Astrocyte (in vitro differentiated cells and primary cell): ENCODE measurements around the gene MAPK9. TPM values are rescaled to one million over a fixed set of nuclear protein-coding genes. Genes with fewer than 3 reads are reported as not detected.

Source experiments
- DNase-seq: peaks from one replicate; pipeline ENCODE4 v3.0.0-alpha.2; 2010; ENCODE audit warnings: low read depth
- FAIRE-seq: peaks from 2 replicates; lab custom pipeline; 2011; peaks lifted over from hg19 to GRCh38; lab: Jason Lieb, UNC
- H2AFZ ChIP-seq: 2 replicates; pipeline ENCODE4 v1.6.0; 2012; ENCODE audit warnings: low read depth, low read length, inconsistent platforms
- H3K27ac ChIP-seq: 2 replicates; pipeline ENCODE4 v1.5.1; 2011; ENCODE audit warnings: low read depth, low read length, inconsistent platforms
- H3K27me3 ChIP-seq: 2 replicates; pipeline ENCODE4 v1.6.0; 2011; ENCODE audit warnings: low read length, inconsistent platforms; ENCODE audit not compliant: insufficient read depth
- H3K36me3 ChIP-seq: 2 replicates; pipeline ENCODE4 v1.5.1; 2011; ENCODE audit warnings: low read length, inconsistent platforms; ENCODE audit not compliant: insufficient read depth
- H3K4me1 ChIP-seq: 2 replicates; pipeline ENCODE4 v1.5.1; 2011; ENCODE audit warnings: low read length, inconsistent platforms; ENCODE audit not compliant: insufficient read depth
- H3K4me2 ChIP-seq: 2 replicates; pipeline ENCODE4 v1.6.0; 2012; ENCODE audit warnings: low read length, inconsistent platforms
- H3K4me3 ChIP-seq: 2 replicates; pipeline ENCODE4 v1.5.1; 2011; ENCODE audit warnings: low read depth, mild to moderate bottlenecking, low read length, inconsistent platforms; ENCODE audit not compliant: insufficient read depth
- H3K79me2 ChIP-seq: 2 replicates; pipeline ENCODE4 v1.6.0; 2012; ENCODE audit warnings: mild to moderate bottlenecking, low read length, inconsistent platforms; ENCODE audit not compliant: insufficient read depth
- H3K9ac ChIP-seq: 2 replicates; pipeline ENCODE4 v1.6.0; 2012; ENCODE audit warnings: mild to moderate bottlenecking, low read length, inconsistent platforms
- H3K9me3 ChIP-seq: 2 replicates; pipeline ENCODE4 v1.5.1; 2012; ENCODE audit warnings: low read depth, mild to moderate bottlenecking, low read length, inconsistent platforms; ENCODE audit not compliant: insufficient read depth
- H4K20me1 ChIP-seq: 2 replicates; pipeline ENCODE4 v1.6.0; 2012; ENCODE audit warnings: low read length, inconsistent platforms; ENCODE audit not compliant: insufficient read depth
- H3K27ac Mint-ChIP-seq: one replicate; pipeline ENCODE4 v1.8.0; 2021; ENCODE audit warnings: mild to moderate bottlenecking, mixed read lengths; ENCODE audit not compliant: unreplicated experiment
- H3K27me3 Mint-ChIP-seq: one replicate; pipeline ENCODE4 v1.8.0; 2021; ENCODE audit warnings: low read depth, mixed read lengths; ENCODE audit not compliant: unreplicated experiment
- H3K36me3 Mint-ChIP-seq: one replicate; pipeline ENCODE4 v1.8.0; 2021; ENCODE audit warnings: low read depth, mixed read lengths; ENCODE audit not compliant: unreplicated experiment
- H3K4me1 Mint-ChIP-seq: one replicate; pipeline ENCODE4 v1.8.0; 2021; ENCODE audit warnings: low read depth, mixed read lengths; ENCODE audit not compliant: unreplicated experiment
- H3K4me3 Mint-ChIP-seq: one replicate; pipeline ENCODE4 v1.8.0; 2021; ENCODE audit warnings: mild to moderate bottlenecking, moderate library complexity, mixed read lengths; ENCODE audit not compliant: unreplicated experiment
- H3K9me3 Mint-ChIP-seq: one replicate; pipeline ENCODE4 v1.8.0; 2021; ENCODE audit warnings: mild to moderate bottlenecking, mixed read lengths; ENCODE audit not compliant: unreplicated experiment
- EZH2 ChIP-seq: IDR thresholded peaks from 2 replicates; pipeline ENCODE4 v1.6.1; 2012; ENCODE audit warnings: mild to moderate bottlenecking, low read length, inconsistent platforms; ENCODE audit not compliant: insufficient read depth
- total RNA-seq: library from RNA; stranded (reverse); gene quantifications from 2 replicates; pipeline ENCODE4 v1.2.1, GENCODE V29; 2021
- TF ChIP-seq, protein P1 (sequence below): IDR thresholded peaks from 2 replicates; pipeline ENCODE4 v1.5.1; 2011; ENCODE audit warnings: low read depth, mild to moderate bottlenecking, inconsistent platforms, low read length, moderate library complexity; ENCODE audit not compliant: insufficient read depth

Gene MAPK9
- total RNA-seq, 1 donor from 2014 or later = 34.0 TPM

DNA sequence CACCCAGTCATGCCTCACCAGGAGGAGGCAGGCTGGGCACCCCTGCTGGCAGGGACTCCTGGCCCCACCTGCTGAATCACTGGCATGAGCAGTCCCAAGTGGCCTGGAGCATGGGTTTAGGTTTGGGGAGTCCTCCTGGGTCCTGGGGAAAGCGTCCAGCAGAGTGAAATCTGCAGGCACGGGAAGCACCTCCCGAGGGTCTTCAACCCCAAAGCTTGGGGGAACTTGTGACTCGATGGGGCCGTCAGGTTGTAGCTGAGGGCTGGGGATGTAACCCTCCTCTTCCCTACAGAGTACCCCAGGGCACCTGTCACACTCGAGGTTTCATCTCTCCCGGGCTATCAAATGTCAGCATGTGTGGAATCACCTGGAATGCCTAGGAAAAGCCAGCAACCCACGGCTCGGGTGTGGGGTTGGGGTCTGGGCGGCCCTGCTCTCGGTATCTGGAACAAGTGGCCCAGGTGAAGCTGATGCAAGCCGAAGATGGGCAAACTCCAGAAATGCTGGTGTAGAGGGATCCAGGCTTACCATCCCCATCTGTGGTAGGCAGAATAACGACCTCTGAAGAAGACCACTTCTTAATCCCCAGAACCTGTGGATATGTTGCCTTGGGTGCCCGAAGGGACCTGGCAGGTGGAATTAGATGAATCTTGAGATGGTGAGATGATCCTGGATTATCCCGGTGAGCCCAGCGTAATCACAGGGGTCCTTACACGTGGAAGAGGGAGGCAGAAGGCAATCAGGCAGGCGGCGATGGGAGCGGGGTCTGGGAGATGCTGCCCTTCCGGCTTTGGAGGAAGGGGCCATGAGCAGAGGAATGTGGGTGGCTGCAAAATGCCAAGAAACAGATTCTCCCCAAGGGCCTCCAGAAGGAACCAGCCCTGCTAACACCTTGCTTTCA is 76.8 kb downstream of the MAPK9 start:
- H3K4me2 ChIP-seq = no peak overlapping the region
- H2AFZ ChIP-seq = no peak overlapping the region
- H3K79me2 ChIP-seq = no peaks in the 10 kb centered on the region
- H3K36me3 ChIP-seq = no peaks in the 10 kb centered on the region
- H3K4me1 ChIP-seq = no peaks in the 10 kb centered on the region
- TF ChIP-seq, protein P1, sequence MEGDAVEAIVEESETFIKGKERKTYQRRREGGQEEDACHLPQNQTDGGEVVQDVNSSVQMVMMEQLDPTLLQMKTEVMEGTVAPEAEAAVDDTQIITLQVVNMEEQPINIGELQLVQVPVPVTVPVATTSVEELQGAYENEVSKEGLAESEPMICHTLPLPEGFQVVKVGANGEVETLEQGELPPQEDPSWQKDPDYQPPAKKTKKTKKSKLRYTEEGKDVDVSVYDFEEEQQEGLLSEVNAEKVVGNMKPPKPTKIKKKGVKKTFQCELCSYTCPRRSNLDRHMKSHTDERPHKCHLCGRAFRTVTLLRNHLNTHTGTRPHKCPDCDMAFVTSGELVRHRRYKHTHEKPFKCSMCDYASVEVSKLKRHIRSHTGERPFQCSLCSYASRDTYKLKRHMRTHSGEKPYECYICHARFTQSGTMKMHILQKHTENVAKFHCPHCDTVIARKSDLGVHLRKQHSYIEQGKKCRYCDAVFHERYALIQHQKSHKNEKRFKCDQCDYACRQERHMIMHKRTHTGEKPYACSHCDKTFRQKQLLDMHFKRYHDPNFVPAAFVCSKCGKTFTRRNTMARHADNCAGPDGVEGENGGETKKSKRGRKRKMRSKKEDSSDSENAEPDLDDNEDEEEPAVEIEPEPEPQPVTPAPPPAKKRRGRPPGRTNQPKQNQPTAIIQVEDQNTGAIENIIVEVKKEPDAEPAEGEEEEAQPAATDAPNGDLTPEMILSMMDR = no peak
- TF ChIP-seq EZH2 = no peak
- peaks cover 4% of the 10 kb centered on the region for H3K4me1 Mint-ChIP-seq
- no peak overlapping the region for H3K9ac ChIP-seq
- FAIRE-seq (no peak), DNase-seq (no peak)
- no peak overlapping the region for H3K4me3 ChIP-seq
- H3K27ac Mint-ChIP-seq = no peak overlapping the region
- H3K4me3 Mint-ChIP-seq = no peak overlapping the region
- H3K36me3 Mint-ChIP-seq = peaks cover 2% of the 10 kb centered on the region
- H3K27me3 Mint-ChIP-seq = peaks cover 26% of the 10 kb centered on the region
- H4K20me1 ChIP-seq = no peaks in the 10 kb centered on the region
- H3K9me3 ChIP-seq = peaks cover 18% of the 10 kb centered on the region
- peaks cover 20% of the 10 kb centered on the region for H3K9me3 Mint-ChIP-seq
- no peak overlapping the region for H3K27ac ChIP-seq
- H3K27me3 ChIP-seq = no peaks in the 10 kb centered on the region

DNA sequence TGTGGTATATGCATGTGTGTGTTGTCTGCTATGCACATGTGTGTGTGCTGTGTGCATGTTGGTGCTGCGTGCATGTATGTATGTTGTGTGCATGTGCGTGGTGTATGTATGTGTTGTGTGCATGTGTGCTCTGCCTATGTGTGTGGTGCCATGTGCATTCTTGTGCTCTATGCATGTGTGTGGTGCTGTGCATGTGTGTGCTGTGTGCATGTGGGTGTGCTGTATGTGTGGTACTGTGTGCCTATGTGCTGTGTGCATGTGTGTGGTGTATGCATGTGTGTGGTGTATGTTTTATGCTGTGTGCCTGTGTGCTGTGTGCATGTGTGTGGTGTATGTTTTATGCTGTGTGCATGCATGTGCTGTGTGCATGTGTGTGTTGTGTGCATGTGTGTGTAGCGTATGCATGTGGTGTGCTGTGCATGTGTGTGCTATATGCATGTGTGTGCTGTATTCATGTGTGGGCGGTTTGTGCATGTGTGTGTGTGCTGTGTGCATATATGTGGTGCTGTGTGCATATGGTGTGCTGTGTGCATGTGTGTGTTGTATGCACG is 78.2 kb downstream of the MAPK9 start:
- FAIRE-seq (no peak), DNase-seq (no peak)
- Histone ChIP-seq H3K9ac (no peak overlapping the region), H4K20me1 (no peaks in the 10 kb centered on the region), H3K36me3 (no peaks in the 10 kb centered on the region), H3K4me1 (no peaks in the 10 kb centered on the region), H3K9me3 (peaks cover 18% of the 10 kb centered on the region), H3K27ac (no peak overlapping the region), H3K4me2 (no peak overlapping the region), H3K27me3 (no peaks in the 10 kb centered on the region), H2AFZ (no peak overlapping the region), H3K79me2 (no peaks in the 10 kb centered on the region), H3K4me3 (no peak overlapping the region)
- H3K4me3 Mint-ChIP-seq = no peak overlapping the region
- H3K27me3 Mint-ChIP-seq = peaks cover 33% of the 10 kb centered on the region
- H3K36me3 Mint-ChIP-seq = no peaks in the 10 kb centered on the region
- H3K4me1 Mint-ChIP-seq = peaks cover 4% of the 10 kb centered on the region
- peak overlapping the region; percentile 22 for H3K27ac Mint-ChIP-seq
- peaks cover 10% of the 10 kb centered on the region for H3K9me3 Mint-ChIP-seq
- TF ChIP-seq, protein P1 = no peak
- TF ChIP-seq EZH2 = no peak

DNA sequence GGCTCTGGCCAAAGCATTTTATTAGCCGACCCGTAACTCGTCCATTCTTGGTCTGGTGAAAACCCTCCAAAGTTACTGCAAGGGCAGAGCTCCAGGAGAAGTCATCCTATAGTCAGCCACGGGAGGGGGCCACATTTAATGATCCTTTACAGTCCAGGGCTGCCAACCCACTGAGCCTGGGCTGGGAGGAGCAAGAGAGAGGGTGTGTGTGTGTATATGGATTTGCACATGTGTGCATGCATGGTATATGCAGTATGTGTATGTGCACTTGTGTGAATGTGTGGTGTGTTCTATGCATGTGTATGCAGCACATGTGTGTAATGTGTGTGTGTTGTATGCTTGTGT is 78.7 kb downstream of the MAPK9 start:
- no peak for TF ChIP-seq EZH2
- TF ChIP-seq, protein P1 = no peak
- no peak for DNase-seq
- no peak overlapping the region for H2AFZ ChIP-seq
- Mint-ChIP-seq H3K27me3 (peaks cover 36% of the 10 kb centered on the region), H3K9me3 (peaks cover 5% of the 10 kb centered on the region), H3K36me3 (no peaks in the 10 kb centered on the region), H3K4me1 (no peaks in the 10 kb centered on the region), H3K4me3 (peak overlapping the region; percentile 20), H3K27ac (no peak overlapping the region)
- no peak overlapping the region for H3K4me2 ChIP-seq
- peaks cover 18% of the 10 kb centered on the region for H3K9me3 ChIP-seq
- FAIRE-seq = no peak
- H3K4me1 ChIP-seq = no peaks in the 10 kb centered on the region
- H3K36me3 ChIP-seq = no peaks in the 10 kb centered on the region
- peaks cover 4% of the 10 kb centered on the region for H3K27me3 ChIP-seq
- no peaks in the 10 kb centered on the region for H3K79me2 ChIP-seq
- no peak overlapping the region for H3K9ac ChIP-seq
- H3K27ac ChIP-seq = no peak overlapping the region
- no peaks in the 10 kb centered on the region for H4K20me1 ChIP-seq
- H3K4me3 ChIP-seq = no peak overlapping the region
